GM23248 (cell line): Measurements from ENCODE around the gene PKNOX2. TPM values are rescaled to one million over a fixed set of nuclear protein-coding genes. Genes with fewer than 3 reads are reported as not detected.

ENCODE experiments used
- DNase-seq: peaks from one replicate; pipeline ENCODE4 v3.0.0-alpha.2; 2015
- H2AFZ ChIP-seq: fragments of 200-600 bp; sonication (generic); 2 replicates; pipeline ENCODE4 v1.6.1; 2016; ENCODE audit warnings: antibody characterized with exemption
- H3F3A ChIP-seq: fragments of 200-600 bp; sonication (generic); 2 replicates; pipeline ENCODE4 v1.6.1; 2016; ENCODE audit warnings: mild to moderate bottlenecking, antibody characterized with exemption, mixed run types; ENCODE audit not compliant: insufficient read depth
- H3K27ac ChIP-seq: fragments of 200-600 bp; sonication (generic); 2 replicates; pipeline ENCODE4 v1.5.1; 2016; ENCODE audit warnings: mild to moderate bottlenecking
- H3K27me3 ChIP-seq: fragments of 200-600 bp; sonication (generic); replicated peaks from 2 replicates; pipeline ENCODE4 v1.6.1; 2016; ENCODE audit warnings: mild to moderate bottlenecking; ENCODE audit not compliant: insufficient read depth
- H3K36me3 ChIP-seq: fragments of 200-600 bp; sonication (generic); 2 replicates; pipeline ENCODE4 v1.6.1; 2016; ENCODE audit warnings: low read depth, mild to moderate bottlenecking
- H3K4me1 ChIP-seq: fragments of 200-600 bp; sonication (generic); 2 replicates; pipeline ENCODE4 v1.6.1; 2016; ENCODE audit warnings: mild to moderate bottlenecking; ENCODE audit not compliant: insufficient read depth
- H3K4me2 ChIP-seq: fragments of 200-600 bp; sonication (generic); one replicate; pipeline ENCODE4 v1.6.1; 2016; ENCODE audit warnings: mild to moderate bottlenecking; ENCODE audit not compliant: unreplicated experiment
- H3K4me3 ChIP-seq: fragments of 200-600 bp; sonication (generic); 2 replicates; pipeline ENCODE4 v1.5.1; 2016; ENCODE audit warnings: mild to moderate bottlenecking
- H3K79me2 ChIP-seq: fragments of 200-600 bp; sonication (generic); 2 replicates; pipeline ENCODE4 v1.6.1; 2016; ENCODE audit warnings: mild to moderate bottlenecking; ENCODE audit not compliant: insufficient read depth
- H3K9ac ChIP-seq: fragments of 200-600 bp; sonication (generic); 2 replicates; pipeline ENCODE4 v1.6.1; 2016; ENCODE audit warnings: mild to moderate bottlenecking
- H3K9me2 ChIP-seq: fragments of 200-600 bp; sonication (generic); 2 replicates; pipeline ENCODE4 v1.6.1; 2016; ENCODE audit warnings: mixed run types, mild to moderate bottlenecking, moderate library complexity; ENCODE audit not compliant: insufficient read depth
- H3K9me3 ChIP-seq: fragments of 200-600 bp; sonication (generic); one replicate; pipeline ENCODE4 v1.6.1; 2017; ENCODE audit warnings: low read depth
- H4K20me1 ChIP-seq: fragments of 200-600 bp; sonication (generic); 2 replicates; pipeline ENCODE4 v1.6.0; 2016; ENCODE audit not compliant: insufficient read depth
- EZH2 ChIP-seq: fragments of 200-600 bp; sonication (generic); IDR thresholded peaks from 2 replicates; pipeline ENCODE4 v1.6.1; 2018; ENCODE audit warnings: antibody characterized with exemption, mild to moderate bottlenecking; ENCODE audit not compliant: insufficient read depth, poor library complexity, severe bottlenecking
- EZH2phosphoT487 ChIP-seq: fragments of 200-600 bp; sonication (generic); IDR thresholded peaks from 2 replicates; pipeline ENCODE4 v1.6.1; 2018; ENCODE audit warnings: antibody characterized with exemption, moderate library complexity, mild to moderate bottlenecking, low read depth; ENCODE audit not compliant: insufficient read depth
- WGBS, 2 experiments: methylation state at CpG; one replicate each; pipeline ENCODE4 v1.1.6; 2015 to 2017; ENCODE audit warnings: low lambda C conversion rate in 2 of 2, low coverage in 1 of 2; ENCODE audit errors: missing lambda C conversion rate in 2 of 2; 5-methylcytosine and 5-hydroxymethylcytosine counted together
- in situ Hi-C: fragments of 300-500 bp; cut with MboI; formaldehyde crosslinking; loops from 2 replicates; pipeline ENCODE4 v1.15.0; 2020
- polyA plus RNA-seq: library from polyadenylated mRNA; unstranded; fragments of >200 nt; fragmentation: Nextera tagmentation; extraction: Ambion mirVana; gene quantifications from 2 replicates; pipeline ENCODE4 v1.2.1, GENCODE V29; 2016
- total RNA-seq: library from RNA; depleted of rRNA; stranded (reverse); fragments of >200 nt; shearing (Covaris generic); gene quantifications from 2 replicates; pipeline ENCODE4 v1.2.3, GENCODE V29; 2014

PKNOX2 gene
- total and polyA plus RNA-seq, 2 experiments from 2014 or later: 0.21 to 0.76 TPM

GRCh38 chr11:125372088-125372487 lies 207.5 kb downstream of the PKNOX2 start:
- DNase-seq: no peak
- no peaks in the 10 kb centered on the region for H3K79me2 ChIP-seq
- no peak overlapping the region for H3K4me3 ChIP-seq
- no peaks in the 10 kb centered on the region for H3K9me2 ChIP-seq
- 82 to 86% methylated on average over 12 to 14 of the region's 14 CpGs for WGBS, 2 experiments
- no peak overlapping the region for H3K4me2 ChIP-seq
- peaks cover 13% of the 10 kb centered on the region for H3K4me1 ChIP-seq
- no peak overlapping the region for H3K9ac ChIP-seq
- no peaks in the 10 kb centered on the region for H3F3A ChIP-seq
- H3K9me3 ChIP-seq: no peaks in the 10 kb centered on the region
- H2AFZ ChIP-seq: no peak overlapping the region
- no peak for TF ChIP-seq EZH2phosphoT487
- TF ChIP-seq EZH2: no peak
- in situ Hi-C loops: no loop called here
- no peak overlapping the region for H3K27ac ChIP-seq
- no peaks in the 10 kb centered on the region for H3K36me3 ChIP-seq
- H4K20me1 ChIP-seq: no peaks in the 10 kb centered on the region
- peaks cover 10% of the 10 kb centered on the region for H3K27me3 ChIP-seq

- Histone ChIP-seq H3K9me2 (no peaks in the 10 kb centered on the region), H3K27me3 (peaks cover 10% of the 10 kb centered on the region), H3K36me3 (no peaks in the 10 kb centered on the region), H3K27ac (no peak overlapping the region), H3K4me1 (peaks cover 14% of the 10 kb centered on the region), H3F3A (no peaks in the 10 kb centered on the region), H3K9ac (no peak overlapping the region), H3K79me2 (no peaks in the 10 kb centered on the region), H2AFZ (no peak overlapping the region), H3K9me3 (no peaks in the 10 kb centered on the region), H4K20me1 (no peaks in the 10 kb centered on the region), H3K4me3 (no peak overlapping the region), H3K4me2 (no peak overlapping the region)
- no peak for DNase-seq
- in situ Hi-C loops: no loop called here
- 94 to 95% methylated on average over 3 of the region's 3 CpGs for WGBS, 2 experiments
- TF ChIP-seq EZH2 (no peak), EZH2phosphoT487 (no peak)
Measured at GRCh38 chr11:125372911-125373310, 208.4 kb downstream of the PKNOX2 start.

- Histone ChIP-seq H3K4me2 (no peak overlapping the region), H3K79me2 (no peaks in the 10 kb centered on the region), H3F3A (no peaks in the 10 kb centered on the region), H3K27me3 (peaks cover 10% of the 10 kb centered on the region), H3K4me1 (peaks cover 14% of the 10 kb centered on the region), H3K9me3 (no peaks in the 10 kb centered on the region), H3K36me3 (no peaks in the 10 kb centered on the region), H3K9ac (no peak overlapping the region), H3K27ac (no peak overlapping the region), H2AFZ (no peak overlapping the region), H4K20me1 (no peaks in the 10 kb centered on the region), H3K4me3 (no peak overlapping the region), H3K9me2 (no peaks in the 10 kb centered on the region)
- no peak for DNase-seq
- no peak for TF ChIP-seq EZH2phosphoT487
- TF ChIP-seq EZH2: no peak
- in situ Hi-C loops: no loop called here
- 79 to 83% methylated on average over 13 of the region's 13 CpGs for WGBS, 2 experiments
Measured at GRCh38 chr11:125373426-125374391, 209.2 kb downstream of the PKNOX2 start.

- peaks cover 14% of the 10 kb centered on the region for H3K4me1 ChIP-seq
- no peaks in the 10 kb centered on the region for H4K20me1 ChIP-seq
- H3K27ac ChIP-seq: no peak overlapping the region
- no peak overlapping the region for H3K4me3 ChIP-seq
- H3F3A ChIP-seq: no peaks in the 10 kb centered on the region
- no peaks in the 10 kb centered on the region for H3K9me2 ChIP-seq
- no peaks in the 10 kb centered on the region for H3K79me2 ChIP-seq
- in situ Hi-C loops: no loop called here
- DNase-seq: no peak
- no peak overlapping the region for H2AFZ ChIP-seq
- WGBS, 2 experiments: 78 to 85% methylated on average over 4 of the region's 4 CpGs
- H3K36me3 ChIP-seq: no peaks in the 10 kb centered on the region
- no peaks in the 10 kb centered on the region for H3K9me3 ChIP-seq
- TF ChIP-seq EZH2phosphoT487 (no peak), EZH2 (no peak)
- H3K4me2 ChIP-seq: no peak overlapping the region
- H3K27me3 ChIP-seq: peaks cover 10% of the 10 kb centered on the region
- H3K9ac ChIP-seq: no peak overlapping the region
Measured at GRCh38 chr11:125374398-125374797, 209.8 kb downstream of the PKNOX2 start.
